NCI-H460 (cell line): ENCODE measurements around the gene DMBX1. TPM values are rescaled to one million over a fixed set of nuclear protein-coding genes. Genes with fewer than 3 reads are reported as not detected.

Experiments
- DNase-seq: peaks from one replicate; pipeline ENCODE4 v3.0.0-alpha.2; 2016; ENCODE audit warnings: low read depth; ENCODE audit errors: extremely low read depth
- total RNA-seq: library from RNA; depleted of rRNA; stranded (reverse); fragments of >200 nt; shearing (Covaris generic); gene quantifications from 2 replicates; pipeline ENCODE4 v1.2.3, GENCODE V29; 2014

The DMBX1 gene
- total RNA-seq, 1 experiment from 2014 or later: not detected

DNA sequence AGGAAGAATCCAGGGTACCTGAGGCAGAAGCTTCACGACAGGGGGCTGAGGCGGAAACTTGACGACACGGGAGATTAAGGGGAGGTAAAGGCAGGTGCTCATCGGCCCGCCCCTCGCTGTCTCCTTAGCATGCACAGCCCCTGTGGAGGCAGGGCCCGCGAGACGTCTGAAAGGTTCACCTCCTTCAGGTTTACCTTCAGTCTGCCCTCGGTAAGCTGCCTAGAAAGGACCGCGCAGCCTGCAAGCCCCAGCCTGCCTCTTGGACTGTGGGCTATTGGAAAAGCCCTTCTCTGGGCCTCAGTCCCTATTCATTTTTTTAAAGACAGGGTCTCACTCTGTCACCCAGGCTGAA is 33.3 kb downstream of the DMBX1 start:
- DNase-seq: no peak

DNA sequence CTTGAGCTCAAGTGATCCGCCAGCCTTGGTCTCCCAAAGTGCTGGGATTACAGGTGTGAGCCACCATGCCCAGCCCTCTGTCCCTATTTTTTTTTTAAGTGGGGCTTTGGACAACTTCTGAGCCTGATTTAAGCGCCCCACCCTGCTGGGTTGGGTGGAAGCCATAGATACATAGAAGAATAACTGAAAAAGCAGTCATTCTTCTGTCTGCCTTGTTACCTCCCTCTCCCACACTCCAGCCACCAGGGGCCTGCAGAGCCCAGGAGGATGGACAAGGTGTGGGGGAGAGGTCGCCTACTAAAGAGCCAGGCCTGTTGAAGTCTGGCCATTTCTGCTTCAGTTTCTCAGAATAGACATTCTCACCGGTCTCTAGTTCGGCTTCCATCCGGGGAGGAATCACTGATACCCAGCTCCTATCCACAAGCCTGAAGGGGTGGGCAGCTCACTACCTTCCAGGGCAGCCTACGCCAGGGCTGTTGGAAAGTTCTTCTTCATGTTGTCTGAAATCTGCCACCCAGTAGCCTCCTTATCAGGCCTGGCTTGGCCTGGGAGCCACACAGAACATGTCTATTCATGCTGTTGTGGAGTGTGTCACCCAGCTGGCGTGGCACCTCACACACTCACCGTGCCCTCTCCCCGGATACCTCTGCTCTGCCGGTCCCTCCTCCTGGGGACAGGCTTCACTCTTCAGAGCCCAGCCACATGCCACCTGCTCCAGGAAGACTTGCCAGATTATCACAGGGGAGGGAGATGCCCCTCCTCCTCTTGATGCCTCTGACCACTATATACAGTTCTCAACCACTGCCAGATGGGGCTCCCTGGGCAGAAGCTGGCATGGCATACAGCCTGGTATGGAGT is 34.1 kb downstream of the DMBX1 start:
- no peak for DNase-seq

DNA sequence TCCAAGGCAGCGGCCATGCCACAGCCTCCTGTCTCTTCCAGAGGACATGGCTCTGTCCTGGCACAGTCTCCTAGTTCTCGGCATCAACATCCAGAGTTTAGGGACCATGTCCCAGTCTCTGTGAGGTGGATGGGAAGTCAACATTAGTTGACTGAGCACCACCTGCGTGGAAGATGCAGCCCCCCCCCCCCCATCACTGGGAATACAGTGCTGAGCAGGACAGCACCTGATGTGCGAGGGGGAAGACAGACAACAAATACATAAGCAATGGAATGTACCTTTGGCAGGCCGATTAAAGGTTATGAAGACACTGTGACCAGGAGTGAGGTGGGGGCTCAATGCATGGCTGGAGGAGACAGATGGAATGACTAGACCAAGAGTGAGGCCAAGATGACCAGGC is 35.2 kb downstream of the DMBX1 start:
- DNase-seq: no peak

DNA sequence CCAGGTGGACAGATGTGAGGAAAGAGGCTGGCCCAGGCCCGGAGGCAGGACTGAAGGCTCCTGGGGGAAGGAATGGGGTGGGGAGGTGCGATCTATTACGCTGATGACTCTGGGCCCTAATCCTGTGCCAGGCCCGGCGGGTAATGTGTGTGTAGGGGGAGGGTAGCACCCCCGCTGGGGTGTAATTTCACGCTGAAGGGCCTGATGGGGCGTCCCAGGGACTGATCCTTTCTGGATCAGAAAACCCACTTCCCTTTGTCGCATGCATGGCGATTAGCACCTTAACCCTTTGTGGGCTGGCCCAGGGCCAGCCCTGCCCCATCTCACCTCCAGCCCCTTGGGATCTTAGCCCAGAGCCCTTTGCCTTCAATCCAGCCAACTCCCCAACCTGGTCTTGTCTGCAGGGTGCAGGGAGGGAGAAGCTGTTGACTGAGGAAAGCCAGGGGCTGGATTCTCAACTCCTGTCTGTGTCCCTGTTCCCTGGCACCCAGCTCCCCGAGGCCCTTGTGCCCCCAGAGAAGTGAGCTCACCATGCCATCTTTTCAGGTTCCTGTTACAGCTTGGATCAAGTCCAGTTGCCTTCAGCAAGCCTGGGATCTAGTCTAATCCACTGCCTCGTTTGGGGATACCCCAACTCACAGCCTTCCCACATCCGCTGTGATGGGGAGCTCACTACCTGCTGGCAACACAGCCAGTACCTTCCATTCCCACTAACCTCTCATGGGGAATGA is 35.8 kb downstream of the DMBX1 start:
- no peak for DNase-seq

DNA sequence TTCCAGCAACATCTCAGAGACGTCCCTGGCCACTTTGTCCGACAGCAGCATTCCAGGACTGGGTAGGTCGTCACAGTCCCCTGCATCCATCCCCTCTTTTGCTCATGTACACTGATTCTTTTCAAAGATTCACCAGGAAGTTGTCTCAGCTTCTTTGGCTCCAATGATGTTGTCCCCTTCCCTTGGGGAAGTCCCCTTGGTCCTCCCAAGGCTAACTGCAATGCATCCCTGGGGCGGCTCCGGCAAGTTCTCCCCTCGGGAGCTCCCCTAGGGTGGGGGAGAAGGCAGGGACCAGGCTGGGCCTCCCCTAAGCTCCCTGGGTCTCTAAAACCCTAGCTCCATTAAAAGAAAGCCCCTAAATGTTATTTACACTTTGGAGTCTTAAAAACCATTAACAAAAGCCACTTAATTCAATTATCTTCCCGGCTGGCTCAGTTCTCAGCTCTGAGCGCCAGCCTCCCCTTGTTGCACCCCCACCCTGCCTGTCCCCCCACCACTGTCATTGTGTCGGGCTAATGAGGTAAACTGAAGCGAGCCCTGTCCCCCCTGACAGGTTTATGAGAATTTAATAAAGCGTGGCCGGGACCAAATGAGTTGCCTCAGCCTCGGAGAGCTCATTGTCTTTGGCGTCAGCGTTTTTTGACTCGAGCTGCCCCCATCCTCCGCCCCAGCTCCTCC is 36.5 kb downstream of the DMBX1 start:
- no peak for DNase-seq

DNA sequence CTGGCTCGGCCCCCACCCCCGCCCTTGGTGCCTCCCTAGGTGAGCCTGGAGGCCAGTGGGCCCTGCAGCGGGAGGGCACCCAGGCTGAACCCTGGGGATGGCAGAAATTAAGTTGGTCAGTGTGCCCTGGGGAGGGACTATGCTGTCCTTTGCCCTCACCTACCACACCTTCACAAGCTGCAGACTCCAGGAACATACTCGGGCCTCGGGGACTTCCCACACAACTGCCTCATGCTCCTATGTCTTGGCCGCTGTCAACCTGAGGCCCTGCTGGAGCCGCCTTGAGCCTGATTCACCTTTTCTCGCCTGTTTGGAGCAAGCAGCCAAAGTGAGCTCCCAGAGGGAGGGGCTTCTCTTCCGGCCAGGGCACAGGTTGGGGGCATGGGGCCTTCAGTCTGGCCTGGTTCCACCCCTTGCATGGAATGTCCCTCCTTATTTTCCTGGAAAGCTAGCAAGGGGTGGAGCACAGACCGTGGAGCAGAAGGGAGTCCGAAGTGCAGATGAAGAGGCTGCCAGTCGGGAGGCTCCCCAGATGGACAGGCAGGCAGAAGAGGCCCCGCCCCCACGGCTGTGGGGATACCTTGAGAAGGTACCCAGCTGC is 37.2 kb downstream of the DMBX1 start:
- DNase-seq: no peak

DNA sequence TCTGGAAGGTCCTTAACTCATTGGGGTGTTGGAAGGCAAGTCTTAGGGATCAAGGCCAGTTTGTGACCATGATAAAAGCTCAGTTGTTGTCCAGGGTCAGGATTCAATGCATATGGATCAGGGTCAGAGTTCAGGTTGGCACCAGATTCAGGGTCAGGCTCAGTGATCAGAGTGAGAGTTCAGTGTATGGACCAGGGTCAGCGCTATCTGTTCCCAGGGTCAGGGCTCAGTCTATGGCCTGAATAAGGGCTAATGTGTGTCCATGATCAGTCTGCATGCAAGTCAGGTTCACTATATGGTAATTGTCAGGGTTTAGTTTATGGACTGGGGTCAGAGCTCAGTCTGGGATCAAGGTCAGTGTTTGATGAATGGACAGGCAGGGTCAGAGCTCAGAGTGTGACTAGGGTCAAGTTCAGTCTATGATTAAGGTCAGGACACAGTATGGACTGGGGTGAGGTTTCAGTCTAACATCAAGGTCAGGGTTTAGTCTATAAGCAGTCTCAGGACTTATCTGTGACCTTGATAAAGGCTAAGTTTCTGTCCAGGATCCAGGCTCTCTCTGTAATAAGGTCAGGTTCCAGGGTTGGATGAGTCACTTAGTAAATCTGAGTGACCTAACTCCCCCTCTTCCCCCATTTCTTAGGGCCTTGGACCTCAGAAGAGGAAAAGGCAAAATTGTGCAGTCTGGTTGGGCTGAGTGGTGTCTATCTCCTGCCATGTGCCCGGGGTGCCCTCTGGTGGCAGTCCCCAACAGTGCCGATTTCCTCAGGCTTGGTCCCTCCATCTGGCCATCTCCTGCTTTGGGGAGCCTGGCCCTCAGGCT is 38.0 kb downstream of the DMBX1 start:
- peak; percentile 61 for DNase-seq

DNA sequence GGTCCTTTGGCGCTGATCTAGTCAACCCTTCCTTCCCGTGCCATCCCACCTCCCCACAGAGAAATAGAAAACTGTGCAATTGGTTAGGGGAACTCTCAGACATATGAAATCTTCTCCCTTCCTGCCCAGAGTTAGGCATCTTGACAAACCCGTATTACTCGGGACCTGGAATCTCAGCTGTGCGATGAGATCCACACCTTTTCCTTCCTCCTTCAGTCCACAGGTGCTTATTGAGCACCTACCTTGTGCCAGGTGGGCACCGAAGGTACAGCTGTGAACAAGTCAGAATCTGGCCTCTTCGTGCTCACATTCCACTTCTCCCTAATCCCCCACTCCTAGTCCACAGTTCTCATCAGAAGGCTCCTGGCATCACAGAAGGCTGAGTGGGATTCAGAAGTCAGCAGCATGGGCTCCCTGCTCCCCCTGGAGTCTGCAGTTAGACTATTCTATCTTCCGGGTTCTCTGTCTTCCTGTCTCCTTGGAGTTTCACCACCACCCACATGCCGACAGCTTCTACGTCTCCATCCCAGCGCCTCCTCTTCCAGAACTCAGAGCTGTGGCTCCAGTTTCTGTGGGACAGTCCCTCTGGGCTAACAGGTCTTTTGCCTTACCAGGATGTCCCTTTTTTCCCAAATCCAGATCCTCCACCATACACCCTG is 38.8 kb downstream of the DMBX1 start:
- no peak for DNase-seq

DNA sequence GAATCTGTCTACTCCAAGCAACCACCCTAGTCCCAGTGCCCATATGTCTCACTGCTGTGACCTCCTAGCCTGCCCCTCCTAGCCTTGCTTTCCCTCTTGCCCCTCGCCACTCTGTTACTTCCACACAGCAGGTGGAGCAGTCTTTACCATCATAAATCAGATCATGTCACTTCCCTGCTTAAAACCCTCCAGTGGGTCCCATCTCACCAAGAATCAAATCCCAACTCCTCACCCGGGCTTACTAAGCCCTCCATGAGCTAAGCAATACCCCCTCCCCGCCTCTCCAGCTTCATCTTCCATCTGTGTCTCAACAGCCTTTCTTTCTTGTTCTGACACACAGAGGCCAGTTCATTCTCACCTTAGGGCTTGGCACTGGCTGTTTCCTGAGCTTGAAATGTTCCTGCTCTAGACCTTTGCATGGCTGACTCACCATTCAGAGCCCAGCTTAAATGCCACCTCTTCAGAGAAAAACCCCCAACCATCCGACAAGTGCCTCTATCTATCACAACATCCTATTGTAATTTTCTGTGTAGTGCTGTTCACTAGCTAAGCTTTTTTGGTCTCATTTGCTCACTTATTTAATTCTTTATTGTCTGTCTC is 39.5 kb downstream of the DMBX1 start:
- DNase-seq: no peak

DNA sequence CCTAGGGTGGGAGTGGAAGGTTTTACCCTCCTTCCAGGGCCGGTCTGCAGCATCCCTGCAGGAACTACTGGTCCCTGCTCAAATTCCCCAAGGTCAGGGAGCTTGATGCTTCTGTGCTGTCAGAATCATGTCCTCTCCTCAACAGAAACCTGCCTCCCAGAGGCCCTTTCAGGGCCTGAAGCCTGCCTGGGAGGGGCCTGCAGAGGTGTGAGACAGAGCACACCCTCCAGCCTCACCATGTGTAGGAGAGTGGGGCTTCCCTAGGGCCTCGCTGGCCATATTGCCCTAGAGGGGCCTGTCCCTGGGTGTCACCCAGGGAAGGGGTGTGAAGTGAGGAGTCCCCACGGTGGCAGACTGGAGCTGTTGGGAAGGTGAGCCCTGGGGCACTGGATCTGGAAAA is 40.7 kb downstream of the DMBX1 start:
- no peak for DNase-seq

DNA sequence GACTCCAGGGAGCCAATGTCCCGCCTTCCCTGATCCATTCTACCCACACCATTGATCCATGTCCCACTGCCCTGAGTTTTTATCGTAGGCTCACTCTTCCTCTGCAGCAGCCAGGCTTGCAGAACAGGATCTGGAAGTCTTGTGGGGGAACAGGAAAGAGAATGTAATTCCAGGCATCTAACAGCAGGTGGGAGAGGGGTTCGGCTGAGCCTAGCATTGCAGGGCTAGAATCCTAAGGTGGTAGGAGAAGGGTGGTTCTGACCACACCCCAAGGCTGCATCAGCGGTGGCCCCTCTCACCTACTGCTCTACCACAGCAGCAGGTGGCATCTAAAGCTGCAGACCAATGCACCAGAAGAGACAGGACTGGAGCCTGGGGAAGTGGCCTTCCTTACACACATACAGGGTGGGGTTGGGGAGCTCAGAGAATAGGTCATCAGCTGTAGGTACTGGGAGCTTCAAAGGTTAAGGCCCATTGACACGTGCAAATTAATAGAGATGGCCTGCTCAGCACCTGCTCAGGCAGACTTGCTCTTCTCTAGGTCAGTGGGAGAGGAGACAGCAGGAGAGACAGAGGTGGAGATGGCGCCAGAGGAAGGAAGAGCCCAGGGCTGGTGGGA is 41.3 kb downstream of the DMBX1 start:
- no peak for DNase-seq

DNA sequence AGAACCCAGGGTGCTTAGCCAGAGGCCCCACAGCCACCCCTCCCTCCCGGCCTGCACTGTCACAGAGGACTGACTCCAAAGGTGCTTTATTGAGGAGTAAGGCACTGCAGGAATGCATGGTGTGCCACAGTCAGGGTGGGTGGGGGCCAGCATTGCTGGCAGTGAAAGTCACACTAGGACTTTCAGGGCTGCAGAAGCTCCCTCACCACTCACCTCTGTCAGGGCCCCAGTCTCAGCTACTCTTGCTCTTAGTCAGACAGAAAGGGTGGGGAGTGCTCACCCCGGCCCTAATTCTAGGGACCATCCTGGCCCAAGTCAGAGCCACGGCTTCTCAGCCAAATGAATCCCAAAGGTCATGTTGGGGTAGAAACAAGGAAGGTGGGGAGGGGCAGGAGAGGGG is 42.5 kb downstream of the DMBX1 start:
- no peak for DNase-seq

DNA sequence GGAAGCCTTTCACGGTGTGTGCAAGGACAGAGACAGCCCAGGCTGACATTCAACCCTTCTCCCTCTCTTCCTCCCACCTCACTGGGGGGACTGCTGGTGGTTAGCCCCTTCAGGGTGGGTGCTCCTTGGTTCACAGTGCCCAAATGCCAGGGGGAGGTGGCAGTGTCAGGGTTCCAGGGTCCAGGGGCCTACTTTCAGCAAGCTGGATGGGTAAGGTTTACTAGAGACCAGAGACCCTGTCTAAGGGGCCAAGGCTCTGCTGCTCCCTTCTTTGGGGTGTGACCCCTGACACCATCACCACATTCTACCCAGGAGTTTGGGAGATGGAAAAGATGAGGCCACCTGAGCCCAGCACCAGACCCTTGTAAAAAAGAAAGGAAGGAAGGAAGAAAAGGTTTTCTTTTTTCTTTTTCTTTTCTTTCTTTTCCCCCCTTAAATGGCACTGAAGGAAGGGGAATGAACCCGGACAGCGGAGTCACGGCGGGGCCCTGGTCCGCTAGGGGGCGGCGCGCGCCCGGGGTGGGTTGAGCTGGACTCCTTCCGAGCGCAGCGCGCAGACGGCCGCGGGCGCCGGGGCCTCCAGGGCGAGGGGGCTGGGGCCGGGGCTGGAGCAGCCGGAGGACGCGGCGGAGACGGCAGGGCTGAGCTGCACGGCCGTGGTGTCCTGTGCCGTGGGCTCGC is 43.0 kb downstream of the DMBX1 start:
- peak; percentile 22 for DNase-seq

DNA sequence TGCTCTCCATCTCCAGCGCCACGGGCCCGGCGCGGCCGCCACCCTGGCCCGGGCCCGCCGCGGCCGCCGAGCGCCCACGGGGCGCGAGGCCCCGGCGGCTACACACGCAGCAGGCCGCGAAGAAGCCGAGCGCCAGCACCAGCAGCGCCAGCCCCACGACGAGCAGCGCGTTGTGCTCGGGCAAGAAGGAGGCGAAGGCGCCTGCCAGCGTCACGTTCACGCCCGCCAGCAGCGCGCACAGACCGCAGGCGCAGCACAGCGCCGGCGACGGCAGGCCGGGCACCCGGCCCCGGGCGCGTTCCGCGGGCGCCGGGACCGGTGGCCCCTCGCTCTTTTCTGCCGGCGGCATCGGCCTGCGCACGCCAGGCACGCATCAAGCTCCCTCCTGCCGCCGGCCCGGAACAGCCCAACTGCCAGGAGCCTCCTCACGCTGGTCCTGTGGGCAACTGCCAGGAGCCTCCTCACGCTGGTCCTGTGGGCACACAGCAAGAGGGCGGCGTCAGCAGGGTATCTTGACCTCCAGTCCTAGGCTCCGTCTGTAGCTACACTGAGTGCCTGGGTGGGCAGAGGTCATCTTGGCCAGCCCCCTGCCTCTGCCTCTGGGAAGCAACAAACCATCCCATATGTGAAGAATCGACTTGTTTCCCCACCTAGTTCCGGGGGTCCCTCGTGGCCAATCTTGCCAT is 43.7 kb downstream of the DMBX1 start:
- no peak for DNase-seq

DNA sequence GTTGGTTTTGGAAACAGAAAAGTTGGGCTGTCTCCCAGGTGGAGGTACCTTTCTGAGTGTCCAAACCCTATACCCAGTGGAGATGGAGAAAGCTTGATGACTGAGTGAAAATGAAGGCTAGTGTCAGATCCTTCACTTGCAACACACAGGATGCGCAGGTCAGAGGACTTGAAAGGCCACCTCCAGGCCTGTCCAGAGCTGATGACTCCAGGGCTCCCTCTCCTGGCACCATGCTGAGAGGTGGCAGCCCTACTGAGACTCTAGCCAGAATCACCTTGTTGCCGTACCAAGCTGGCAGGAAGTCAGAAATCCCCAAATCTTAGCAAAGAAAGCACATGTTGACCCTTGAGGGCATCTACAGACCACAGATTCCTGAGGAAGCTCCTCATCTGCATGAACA is 45.4 kb downstream of the DMBX1 start:
- no peak for DNase-seq

DNA sequence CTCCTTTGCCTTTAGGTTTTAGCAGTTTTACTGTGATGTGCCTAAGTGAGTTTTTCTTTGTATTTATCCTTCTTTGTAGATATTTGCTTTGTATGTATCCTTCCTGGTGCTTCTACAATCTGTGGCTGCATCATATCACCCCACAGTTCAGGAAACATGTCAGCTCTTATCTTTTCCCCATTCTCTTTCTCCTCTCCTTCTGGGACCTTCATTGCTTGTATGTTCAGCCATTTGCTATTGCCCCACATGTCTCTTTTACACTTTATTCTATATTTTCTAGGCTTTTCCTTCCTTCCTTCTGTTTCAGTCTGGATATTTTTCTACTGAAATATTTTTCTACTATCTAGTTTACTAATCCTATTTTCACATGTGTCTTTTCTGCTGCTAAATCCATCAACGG is 46.9 kb downstream of the DMBX1 start:
- no peak for DNase-seq

DNA sequence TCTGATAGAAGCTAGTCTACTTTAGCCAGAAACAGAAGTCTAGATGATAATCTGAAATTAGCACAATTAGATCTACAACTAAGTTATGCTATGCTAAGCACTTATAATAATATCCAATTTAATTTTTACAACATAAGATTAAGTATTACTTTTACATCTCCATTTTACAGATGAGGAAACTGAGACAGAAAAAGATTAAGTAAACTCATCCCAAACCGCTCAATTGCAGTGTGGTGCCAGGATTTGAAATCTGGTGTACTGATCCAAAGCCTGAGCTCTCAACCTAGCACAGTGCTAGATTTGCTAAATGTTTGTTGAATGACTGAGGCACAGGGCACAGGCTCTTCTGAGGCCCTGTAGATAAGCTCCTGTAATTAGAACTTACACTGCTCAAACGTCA is 48.0 kb downstream of the DMBX1 start:
- no peak for DNase-seq

DNA sequence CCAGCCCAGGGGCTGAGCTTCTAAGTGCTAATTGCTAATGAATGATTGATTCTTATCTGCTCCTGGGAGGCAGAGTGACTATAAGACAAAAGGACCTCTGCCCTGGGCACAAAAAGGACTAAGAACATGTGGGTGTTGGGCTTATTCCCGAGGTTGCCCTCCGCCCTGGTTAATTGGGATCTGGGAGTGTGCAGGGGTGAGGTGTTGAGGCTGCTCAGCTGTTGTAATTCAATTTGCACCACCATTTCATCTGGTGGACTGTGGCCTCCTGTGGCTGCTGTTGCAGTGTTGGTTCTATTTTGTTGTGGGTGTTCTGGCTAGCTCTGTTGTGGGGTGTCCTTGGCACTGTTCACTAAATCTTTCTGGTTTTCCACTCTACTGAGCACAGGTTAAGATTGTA is 48.5 kb downstream of the DMBX1 start:
- DNase-seq: no peak
